ENCODE data around the gene NBPF11.
"Not testable (repeated sequence)": the region's sequence is repeated elsewhere in the genome, so short reads cannot be mapped to it uniquely, and the experiment has no call there.

Gene NBPF11

GRCh38 chr1:148149050-148149815 lies 2.8 kb downstream of the NBPF11 start:
- DNase-seq, result not testable (repeated sequence)

DNA sequence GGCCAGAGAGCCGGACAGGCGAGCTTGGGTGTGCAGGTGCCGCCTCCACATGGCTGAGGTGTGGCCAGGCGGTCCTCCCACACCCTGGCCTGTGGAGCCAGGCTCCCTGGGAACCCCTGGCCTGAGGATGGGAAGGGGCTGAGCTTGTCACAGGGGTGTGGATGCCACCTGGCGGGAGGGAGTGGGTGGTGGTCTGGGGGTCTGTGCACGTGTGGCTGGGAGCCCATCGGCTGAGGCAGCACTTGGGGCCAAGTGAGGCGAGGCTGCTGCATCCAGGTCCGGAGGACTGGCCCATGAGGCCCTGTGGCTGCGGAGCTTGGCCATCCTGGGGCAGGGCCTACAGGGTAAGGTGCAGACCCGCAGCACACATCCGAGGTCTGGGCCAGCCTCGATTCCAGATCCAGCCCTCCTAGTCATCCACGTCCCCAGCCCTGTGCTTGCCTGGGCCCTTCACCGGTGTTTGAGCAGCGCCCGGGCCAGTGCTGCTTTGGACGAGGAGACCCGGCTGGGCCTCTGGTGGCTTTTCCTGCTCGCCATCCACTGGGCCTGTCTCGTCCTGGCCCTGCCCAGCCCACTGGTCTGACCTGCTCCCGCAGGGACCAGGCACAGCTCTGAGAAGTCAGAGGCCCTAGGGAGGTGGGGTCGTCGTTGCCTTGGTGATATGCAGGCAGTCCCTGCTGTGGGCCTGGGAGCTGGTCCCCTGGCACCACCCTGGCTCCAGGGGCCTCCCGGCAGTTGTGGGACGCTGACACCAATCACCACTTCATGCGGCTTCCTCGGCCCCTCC lies 4.8 kb downstream of the NBPF11 start:
- not testable (repeated sequence) for DNase-seq

DNA sequence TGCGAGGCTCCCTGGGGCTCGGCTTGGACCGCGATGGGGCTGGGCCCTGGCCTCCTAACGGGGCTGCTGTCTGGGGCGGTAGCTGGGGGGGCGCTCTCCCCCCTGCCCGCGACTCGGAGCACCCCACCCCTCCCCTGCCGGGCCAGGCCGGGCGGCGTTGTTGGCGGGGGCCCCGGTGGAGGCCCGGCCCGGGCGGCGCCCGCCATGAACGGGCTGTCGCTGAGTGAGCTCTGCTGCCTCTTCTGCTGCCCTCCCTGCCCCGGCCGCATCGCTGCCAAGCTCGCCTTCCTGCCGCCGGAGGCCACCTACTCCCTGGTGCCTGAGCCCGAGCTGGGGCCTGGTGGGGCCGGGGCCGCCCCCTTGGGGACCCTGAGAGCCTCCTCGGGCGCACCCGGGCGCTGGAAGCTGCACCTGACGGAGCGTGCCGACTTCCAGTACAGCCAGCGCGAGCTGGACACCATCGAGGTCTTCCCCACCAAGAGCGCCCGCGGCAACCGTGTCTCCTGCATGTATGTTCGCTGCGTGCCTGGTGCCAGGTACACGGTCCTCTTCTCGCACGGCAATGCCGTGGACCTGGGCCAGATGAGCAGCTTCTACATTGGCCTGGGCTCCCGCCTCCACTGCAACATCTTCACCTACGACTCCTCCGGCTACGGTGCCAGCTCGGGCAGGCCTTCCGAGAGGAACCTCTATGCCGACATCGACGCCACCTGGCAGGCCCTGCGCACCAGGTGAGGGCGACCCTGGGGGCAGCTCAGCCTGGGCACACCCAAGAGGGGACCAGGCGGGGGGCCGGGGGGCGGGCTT lies 5.7 kb downstream of the NBPF11 start:
- DNase-seq, result not testable (repeated sequence)

GRCh38 chr1:148143223-148143622 lies 8.9 kb downstream of the NBPF11 start:
- not testable (repeated sequence) for DNase-seq

DNA sequence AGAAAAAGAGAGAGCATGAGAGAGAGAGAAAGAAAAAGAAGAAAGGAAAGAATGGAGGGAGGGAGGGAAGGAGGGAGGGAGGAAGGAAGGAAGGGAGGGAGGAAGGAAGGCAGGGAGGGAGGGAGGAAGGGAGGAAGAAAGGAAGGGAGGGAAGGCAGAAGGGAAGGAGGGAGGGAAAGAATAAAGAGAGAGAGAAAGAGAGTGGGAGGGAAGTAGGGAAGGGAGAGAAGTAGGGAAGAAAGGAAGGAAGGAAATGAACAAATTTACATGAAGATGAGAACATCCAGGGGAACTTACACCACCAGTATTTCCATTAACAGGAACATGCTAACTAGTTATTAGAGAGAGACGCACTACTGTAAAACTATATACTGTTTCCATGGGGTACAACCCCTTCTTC lies 10.1 kb downstream of the NBPF11 start:
- not testable (repeated sequence) for DNase-seq

DNA sequence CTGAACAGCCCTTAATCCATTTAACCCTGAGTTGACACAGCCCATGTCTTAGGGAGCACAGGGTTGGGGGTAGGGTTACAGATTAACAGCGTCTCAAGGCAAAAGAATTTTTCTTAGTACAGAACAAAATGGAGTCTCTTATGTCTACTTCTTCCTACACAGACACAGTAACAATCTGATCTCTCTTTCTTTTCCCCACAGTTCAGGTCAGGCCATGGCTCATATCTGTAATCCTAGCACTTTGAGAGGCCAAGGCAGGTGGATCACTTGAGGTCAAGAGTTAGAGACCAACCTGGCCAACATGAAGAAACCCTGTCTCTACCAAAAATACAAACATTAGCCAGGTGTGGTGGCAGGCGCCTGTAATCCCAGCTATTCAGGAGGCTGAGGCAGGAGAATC lies 13.5 kb downstream of the NBPF11 start:
- DNase-seq, result not testable (repeated sequence)

DNA sequence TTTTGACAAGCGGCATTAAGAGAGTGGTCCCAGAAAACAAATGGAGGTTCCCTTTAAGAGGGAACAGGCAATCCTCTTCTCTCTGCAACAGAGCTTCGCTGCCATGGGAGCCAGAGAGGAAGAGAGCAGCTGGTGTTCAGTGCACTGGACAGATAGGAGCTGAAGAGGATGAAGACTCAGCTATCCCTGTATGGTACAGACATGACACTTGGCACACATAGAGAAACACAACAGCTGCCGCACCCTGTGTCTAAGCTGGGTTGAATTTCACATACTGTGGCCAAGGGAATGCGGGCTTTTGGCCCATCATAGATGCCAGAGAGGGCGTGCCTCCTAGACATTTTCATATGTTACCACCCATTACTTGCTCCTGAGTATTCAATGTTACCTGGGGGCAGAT lies 29.7 kb downstream of the NBPF11 start:
- DNase-seq, result not testable (repeated sequence)

DNA sequence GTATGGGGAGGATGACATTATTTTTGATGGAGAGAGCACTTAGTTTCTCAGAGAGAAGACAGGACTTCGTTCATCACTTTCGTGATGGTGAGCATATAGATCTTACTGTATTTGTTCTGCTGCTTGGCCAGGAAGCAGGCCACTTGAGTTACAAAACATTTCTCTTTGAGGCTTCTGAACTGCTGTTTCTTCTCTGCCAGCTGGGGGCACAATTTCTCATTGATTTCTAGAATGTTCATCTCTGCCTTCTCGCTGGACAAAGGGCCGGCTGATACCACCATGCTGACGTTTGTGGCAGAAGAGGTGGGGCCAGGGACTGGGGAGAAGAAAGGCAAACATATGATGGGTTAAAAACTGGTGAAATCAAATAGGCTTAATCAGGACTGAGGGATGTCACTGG lies 31.7 kb downstream of the NBPF11 start:
- DNase-seq, result not testable (repeated sequence)

- DNase-seq, result not testable (repeated sequence)
Observed at GRCh38 chr1:148095732-148096131, 56.3 kb downstream of the NBPF11 start.

DNA sequence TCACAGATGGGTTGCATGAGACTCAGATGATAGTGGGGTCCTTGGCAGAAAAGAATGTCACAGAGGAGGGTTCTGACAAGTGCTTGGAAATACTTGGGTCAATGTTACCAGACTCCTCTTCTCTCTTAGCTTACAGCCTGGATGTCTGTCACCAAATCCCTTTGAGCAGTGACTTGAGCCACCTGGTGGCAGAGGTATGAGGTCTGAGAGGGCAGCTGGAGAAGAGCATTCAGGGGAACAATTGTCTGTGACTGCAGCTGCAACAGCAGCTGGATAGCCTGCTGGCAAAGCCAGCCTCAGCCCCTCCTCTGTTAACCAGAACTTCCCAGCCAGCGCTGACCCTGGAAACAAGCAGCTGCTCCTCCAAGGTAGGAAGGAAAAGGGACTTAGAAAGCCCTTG lies 65.9 kb downstream of the NBPF11 start:
- DNase-seq, result not testable (repeated sequence)

- not testable (repeated sequence) for DNase-seq
Observed at GRCh38 chr1:148081205-148081604, 70.9 kb downstream of the NBPF11 start.

DNA sequence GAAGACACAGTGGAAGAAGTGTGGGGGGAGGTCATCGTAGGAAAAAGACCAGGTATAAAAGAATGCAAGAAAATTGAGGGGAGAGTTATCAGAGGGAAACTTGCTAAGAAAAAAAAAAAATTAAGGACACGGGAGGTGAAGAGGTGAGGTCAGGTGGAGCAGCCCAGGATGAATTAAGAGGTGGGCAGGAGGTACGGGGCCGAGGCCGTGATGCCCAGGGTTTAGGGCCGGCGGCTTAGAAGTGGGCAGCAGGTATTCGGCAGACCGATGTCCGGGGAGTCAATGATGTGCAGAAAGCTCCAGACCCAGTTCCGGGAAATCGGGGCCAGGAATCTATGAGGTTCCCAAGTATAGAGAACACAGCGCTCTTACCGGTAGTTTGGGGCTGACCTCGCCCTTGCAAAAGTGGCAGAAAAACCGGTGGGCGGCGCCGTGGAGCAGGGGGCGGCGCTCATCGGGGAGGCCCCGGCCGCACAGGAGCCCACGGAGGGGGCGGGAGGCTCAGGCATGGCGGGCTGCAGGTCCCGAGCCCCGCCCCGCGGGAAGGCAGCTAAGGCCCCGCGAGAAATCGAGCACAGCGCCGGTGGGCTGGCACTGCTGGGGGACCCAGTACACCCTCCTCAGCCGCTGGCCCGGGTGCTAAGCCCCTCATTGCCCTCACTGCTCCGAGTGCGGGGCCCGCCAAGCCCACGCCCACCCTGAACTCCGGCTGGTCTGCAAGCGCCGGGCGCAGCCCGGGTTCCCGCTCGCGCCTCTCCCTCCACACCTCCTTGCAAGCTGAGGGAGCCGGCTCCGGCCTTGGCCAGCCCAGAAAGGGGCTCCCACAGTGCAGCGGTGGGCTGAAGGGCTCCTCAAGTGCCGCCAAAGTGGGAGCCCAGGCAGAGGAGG lies 73.2 kb downstream of the NBPF11 start:
- DNase-seq, result not testable (repeated sequence)

GRCh38 chr1:148078090-148078489 lies 74.0 kb downstream of the NBPF11 start:
- not testable (repeated sequence) for DNase-seq

- DNase-seq, result not testable (repeated sequence)
Observed at GRCh38 chr1:148077458-148077857, 74.6 kb downstream of the NBPF11 start.

DNA sequence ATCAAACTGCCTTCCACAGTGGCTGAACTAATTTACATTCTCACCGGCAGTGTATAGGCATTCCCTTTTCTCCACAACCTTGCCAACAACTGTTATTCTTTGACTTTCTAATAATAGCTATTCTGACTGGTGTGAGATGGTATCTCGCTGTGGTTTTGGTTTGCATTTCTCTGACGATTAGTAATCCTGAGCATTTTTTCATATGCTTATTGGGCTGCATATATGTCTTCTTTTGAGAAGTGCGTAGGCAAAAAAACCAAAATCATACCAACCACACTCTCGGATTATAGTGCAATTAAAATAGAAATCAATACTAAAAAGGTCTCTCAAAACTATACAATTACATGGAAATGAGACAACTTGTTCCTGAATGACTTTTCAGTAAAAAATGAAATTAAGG lies 78.7 kb downstream of the NBPF11 start:
- not testable (repeated sequence) for DNase-seq

DNA sequence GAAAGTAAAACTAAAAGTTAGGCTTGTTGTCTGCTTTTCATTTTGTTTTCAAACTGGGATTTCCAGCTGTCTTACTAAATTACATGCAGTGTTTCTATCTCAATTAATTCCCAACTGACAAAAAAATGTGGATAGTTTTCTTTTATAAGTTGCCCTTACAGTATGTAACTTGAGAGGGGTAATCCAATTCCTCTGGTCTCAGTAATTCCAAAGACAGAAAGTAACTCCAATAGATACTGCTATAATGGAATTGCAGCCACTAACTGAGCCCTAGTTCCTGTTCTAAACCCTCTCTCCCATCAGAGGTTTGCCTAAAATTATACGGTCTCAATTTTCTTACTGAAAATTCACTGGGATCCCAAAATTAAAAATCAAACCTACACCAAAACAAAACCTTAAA lies 83.5 kb downstream of the NBPF11 start:
- not testable (repeated sequence) for DNase-seq

GRCh38 chr1:148068201-148068600 lies 83.9 kb downstream of the NBPF11 start:
- not testable (repeated sequence) for DNase-seq

GRCh38 chr1:148060294-148060701 lies 91.8 kb downstream of the NBPF11 start:
- DNase-seq, result not testable (repeated sequence)

DNA sequence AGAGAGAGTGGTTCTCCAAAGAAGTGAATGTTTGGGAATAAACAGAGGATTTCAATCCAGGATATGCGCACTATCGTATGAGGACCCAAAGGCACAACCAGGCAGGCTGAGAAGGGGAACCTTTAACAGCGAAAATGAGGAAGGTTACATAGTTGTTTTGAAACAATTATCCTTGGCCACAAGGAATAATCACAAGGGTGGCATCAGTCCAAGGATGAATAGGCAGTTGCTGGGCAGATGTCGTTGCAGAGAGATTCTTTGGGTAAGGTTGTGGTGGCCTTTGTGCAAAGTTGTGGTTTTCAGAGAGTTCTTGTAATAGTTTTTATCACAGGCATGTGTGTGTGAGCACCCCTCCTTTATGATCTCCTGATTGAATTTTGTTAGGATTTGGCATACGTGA lies 94.7 kb downstream of the NBPF11 start:
- not testable (repeated sequence) for DNase-seq
